SU-DHL-6 (cell line): ENCODE measurements around the gene FIGLA.

ENCODE experiments used
- H2AFZ ChIP-seq: fragments of 200-600 bp; sonication (generic); 2 replicates; pipeline ENCODE4 v1.6.1; 2014; ENCODE audit warnings: low read depth, mild to moderate bottlenecking, moderate library complexity, mixed read lengths, antibody characterized with exemption, low read length; ENCODE audit not compliant: severe bottlenecking
- H3F3A ChIP-seq: fragments of 200-600 bp; shearing (Covaris generic); 2 replicates; pipeline ENCODE4 v1.6.0; 2016; ENCODE audit warnings: antibody characterized with exemption, mild to moderate bottlenecking; ENCODE audit not compliant: insufficient read depth
- H3K27ac ChIP-seq: fragments of 200-600 bp; sonication (generic); 2 replicates; pipeline ENCODE4 v1.5.1; 2016; ENCODE audit warnings: low read depth, mild to moderate bottlenecking, low read length, moderate library complexity, mixed read lengths
- H3K27me3 ChIP-seq: fragments of 200-600 bp; sonication (generic), shearing (Covaris generic); 2 replicates; pipeline ENCODE4 v1.6.0; 2014; ENCODE audit warnings: mild to moderate bottlenecking, low read length
- H3K36me3 ChIP-seq: fragments of 200-600 bp; sonication (generic); 2 replicates; pipeline ENCODE4 v1.6.1; 2014; ENCODE audit warnings: mild to moderate bottlenecking, low read length, mixed read lengths
- H3K4me2 ChIP-seq: fragments of 300-600, 200-600 bp; shearing (Covaris generic), sonication (generic); 2 replicates; pipeline ENCODE4 v1.6.0; 2014; ENCODE audit warnings: low read length, low read depth, mild to moderate bottlenecking; ENCODE audit not compliant: poor library complexity, severe bottlenecking
- H3K4me3 ChIP-seq: fragments of 200-600 bp; sonication (generic); 2 replicates; pipeline ENCODE4 v1.5.1; 2014; ENCODE audit warnings: antibody characterized with exemption, low read length, mild to moderate bottlenecking, mixed read lengths; ENCODE audit not compliant: insufficient read depth, poor library complexity, severe bottlenecking
- H3K79me2 ChIP-seq: fragments of 200-600 bp; sonication (generic); 2 replicates; pipeline ENCODE4 v1.6.1; 2014; ENCODE audit warnings: mild to moderate bottlenecking, low read length, moderate library complexity; ENCODE audit not compliant: insufficient read depth
- H3K9ac ChIP-seq: fragments of 200-600 bp; sonication (generic); 2 replicates; pipeline ENCODE4 v1.7.0; 2014; ENCODE audit warnings: mild to moderate bottlenecking, low read length
- H3K9me2 ChIP-seq: fragments of 200-600 bp; sonication (generic); replicated peaks from 2 replicates; pipeline ENCODE4 v1.6.1; 2014; ENCODE audit warnings: low read length; ENCODE audit not compliant: insufficient read depth
- H3K9me3 ChIP-seq: fragments of 200-600 bp; sonication (generic); 2 replicates; pipeline ENCODE4 v1.6.1; 2014; ENCODE audit warnings: low read length, mixed read lengths; ENCODE audit not compliant: insufficient read depth
- H4K20me1 ChIP-seq: fragments of 200-600 bp; sonication (generic); 2 replicates; pipeline ENCODE4 v1.6.1; 2014; ENCODE audit warnings: low read depth, mild to moderate bottlenecking, antibody characterized with exemption, low read length, moderate library complexity, mixed read lengths
- EZH2phosphoT487 ChIP-seq: fragments of 200-600 bp; sonication (generic), shearing (Covaris generic); conservative IDR thresholded peaks from 2 replicates; pipeline ENCODE4 v1.6.1; 2018; ENCODE audit warnings: mild to moderate bottlenecking, antibody characterized with exemption, low read length, moderate library complexity, mixed read lengths
- TF ChIP-seq, protein P1 (sequence below): fragments of 200-600 bp; sonication (generic); IDR thresholded peaks from one replicate; pipeline ENCODE4 v1.5.1; 2017; ENCODE audit warnings: antibody characterized with exemption, mild to moderate bottlenecking, low read length, moderate library complexity; ENCODE audit not compliant: insufficient read depth, poor library complexity, severe bottlenecking

The FIGLA gene

GRCh38 chr2:70757966-70758365 is 32.5 kb downstream of the FIGLA start:
- no peaks in the 10 kb centered on the region for H3F3A ChIP-seq
- H3K36me3 ChIP-seq = no peaks in the 10 kb centered on the region
- no peaks in the 10 kb centered on the region for H3K9me2 ChIP-seq
- TF ChIP-seq, protein P1, sequence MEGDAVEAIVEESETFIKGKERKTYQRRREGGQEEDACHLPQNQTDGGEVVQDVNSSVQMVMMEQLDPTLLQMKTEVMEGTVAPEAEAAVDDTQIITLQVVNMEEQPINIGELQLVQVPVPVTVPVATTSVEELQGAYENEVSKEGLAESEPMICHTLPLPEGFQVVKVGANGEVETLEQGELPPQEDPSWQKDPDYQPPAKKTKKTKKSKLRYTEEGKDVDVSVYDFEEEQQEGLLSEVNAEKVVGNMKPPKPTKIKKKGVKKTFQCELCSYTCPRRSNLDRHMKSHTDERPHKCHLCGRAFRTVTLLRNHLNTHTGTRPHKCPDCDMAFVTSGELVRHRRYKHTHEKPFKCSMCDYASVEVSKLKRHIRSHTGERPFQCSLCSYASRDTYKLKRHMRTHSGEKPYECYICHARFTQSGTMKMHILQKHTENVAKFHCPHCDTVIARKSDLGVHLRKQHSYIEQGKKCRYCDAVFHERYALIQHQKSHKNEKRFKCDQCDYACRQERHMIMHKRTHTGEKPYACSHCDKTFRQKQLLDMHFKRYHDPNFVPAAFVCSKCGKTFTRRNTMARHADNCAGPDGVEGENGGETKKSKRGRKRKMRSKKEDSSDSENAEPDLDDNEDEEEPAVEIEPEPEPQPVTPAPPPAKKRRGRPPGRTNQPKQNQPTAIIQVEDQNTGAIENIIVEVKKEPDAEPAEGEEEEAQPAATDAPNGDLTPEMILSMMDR = no peak
- TF ChIP-seq EZH2phosphoT487 = no peak
- H3K4me2 ChIP-seq = no peak overlapping the region
- H3K9ac ChIP-seq = no peak overlapping the region
- H2AFZ ChIP-seq = no peak overlapping the region
- H3K27me3 ChIP-seq = no peaks in the 10 kb centered on the region
- no peak overlapping the region for H3K27ac ChIP-seq
- H3K9me3 ChIP-seq = no peaks in the 10 kb centered on the region
- H3K4me3 ChIP-seq = no peak overlapping the region
- no peaks in the 10 kb centered on the region for H4K20me1 ChIP-seq
- no peaks in the 10 kb centered on the region for H3K79me2 ChIP-seq

GRCh38 chr2:70757360-70757759 is 33.1 kb downstream of the FIGLA start:
- H3K4me3 ChIP-seq = no peak overlapping the region
- no peak for TF ChIP-seq EZH2phosphoT487
- TF ChIP-seq, protein P1 = no peak
- H3K9me2 ChIP-seq = no peaks in the 10 kb centered on the region
- H4K20me1 ChIP-seq = no peaks in the 10 kb centered on the region
- H3K27ac ChIP-seq = no peak overlapping the region
- H3K27me3 ChIP-seq = no peaks in the 10 kb centered on the region
- no peaks in the 10 kb centered on the region for H3K9me3 ChIP-seq
- H3K4me2 ChIP-seq = no peak overlapping the region
- no peaks in the 10 kb centered on the region for H3K36me3 ChIP-seq
- no peaks in the 10 kb centered on the region for H3K79me2 ChIP-seq
- no peaks in the 10 kb centered on the region for H3F3A ChIP-seq
- H2AFZ ChIP-seq = no peak overlapping the region
- no peak overlapping the region for H3K9ac ChIP-seq

DNA sequence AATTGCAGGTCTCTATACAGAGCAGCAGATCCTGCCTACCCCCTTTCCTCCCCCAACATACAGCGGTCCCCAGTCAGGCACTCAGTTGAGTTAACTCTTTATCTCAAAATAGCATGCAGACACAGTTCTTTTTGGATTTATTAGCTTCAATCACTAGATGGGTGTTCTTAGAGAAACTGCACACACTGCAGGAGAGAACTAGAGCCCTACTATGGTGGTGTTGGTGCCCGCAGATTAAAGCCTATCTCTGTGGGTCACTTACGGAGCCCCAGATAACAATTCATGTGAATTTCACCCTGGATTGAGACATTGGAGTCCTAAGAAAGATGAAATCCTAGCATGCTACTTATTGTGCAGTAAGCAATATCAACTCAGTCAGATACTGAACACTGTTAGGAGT is 34.3 kb downstream of the FIGLA start:
- H3K9me2 ChIP-seq = no peaks in the 10 kb centered on the region
- H4K20me1 ChIP-seq = no peaks in the 10 kb centered on the region
- no peaks in the 10 kb centered on the region for H3K79me2 ChIP-seq
- no peak overlapping the region for H3K4me3 ChIP-seq
- H3F3A ChIP-seq = no peaks in the 10 kb centered on the region
- H3K9ac ChIP-seq = no peak overlapping the region
- no peaks in the 10 kb centered on the region for H3K36me3 ChIP-seq
- H3K4me2 ChIP-seq = no peak overlapping the region
- no peaks in the 10 kb centered on the region for H3K9me3 ChIP-seq
- no peak overlapping the region for H3K27ac ChIP-seq
- no peaks in the 10 kb centered on the region for H3K27me3 ChIP-seq
- no peak overlapping the region for H2AFZ ChIP-seq
- TF ChIP-seq, protein P1 = no peak
- no peak for TF ChIP-seq EZH2phosphoT487
